Transverse colon (tissue), 3 donors: ENCODE data around the gene KCNH1.

Experiments used
- POLR2A ChIP-seq: fragments of 450-650 bp; IDR thresholded peaks from one replicate; pipeline ENCODE4 v1.6.1; 2016; ENCODE audit warnings: antibody characterized with exemption, mild to moderate bottlenecking, moderate library complexity
- TF ChIP-seq, protein P1 (sequence below), 5 experiments: fragments of 200-600 bp in 3 of 5; fragments of 450-650 bp in 2 of 5; sonication (generic) in 3 of 5; IDR thresholded peaks; 1 replicate in 2 of 5; 2 replicates in 3 of 5; pipeline ENCODE4 v1.5.1; 2016 to 2017; ENCODE audit warnings: antibody characterized with exemption in 5 of 5, inconsistent platforms in 3 of 5, mild to moderate bottlenecking in 2 of 5, moderate library complexity in 1 of 5

DNA sequence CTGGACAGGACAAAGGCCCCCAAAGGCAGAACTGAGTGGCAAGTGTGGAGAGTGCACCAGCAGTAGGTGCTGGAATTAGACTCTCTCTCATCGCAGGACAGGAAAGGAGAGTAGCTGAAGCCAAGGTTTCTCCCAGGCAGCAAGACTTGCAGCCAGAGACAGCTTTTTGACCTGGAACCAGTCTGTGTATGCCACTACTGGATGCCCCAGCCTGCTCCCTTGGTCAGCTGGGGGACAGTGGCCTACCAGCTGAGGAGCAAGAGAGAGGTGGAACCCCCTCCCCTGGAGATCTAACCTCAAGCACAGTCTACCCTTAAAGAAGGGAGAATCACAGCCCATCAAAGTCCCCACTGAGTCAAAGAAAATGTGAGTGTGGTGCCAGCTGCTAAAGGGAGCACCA lies 375.7 kb downstream of the KCNH1 start:
- TF ChIP-seq, protein P1, sequence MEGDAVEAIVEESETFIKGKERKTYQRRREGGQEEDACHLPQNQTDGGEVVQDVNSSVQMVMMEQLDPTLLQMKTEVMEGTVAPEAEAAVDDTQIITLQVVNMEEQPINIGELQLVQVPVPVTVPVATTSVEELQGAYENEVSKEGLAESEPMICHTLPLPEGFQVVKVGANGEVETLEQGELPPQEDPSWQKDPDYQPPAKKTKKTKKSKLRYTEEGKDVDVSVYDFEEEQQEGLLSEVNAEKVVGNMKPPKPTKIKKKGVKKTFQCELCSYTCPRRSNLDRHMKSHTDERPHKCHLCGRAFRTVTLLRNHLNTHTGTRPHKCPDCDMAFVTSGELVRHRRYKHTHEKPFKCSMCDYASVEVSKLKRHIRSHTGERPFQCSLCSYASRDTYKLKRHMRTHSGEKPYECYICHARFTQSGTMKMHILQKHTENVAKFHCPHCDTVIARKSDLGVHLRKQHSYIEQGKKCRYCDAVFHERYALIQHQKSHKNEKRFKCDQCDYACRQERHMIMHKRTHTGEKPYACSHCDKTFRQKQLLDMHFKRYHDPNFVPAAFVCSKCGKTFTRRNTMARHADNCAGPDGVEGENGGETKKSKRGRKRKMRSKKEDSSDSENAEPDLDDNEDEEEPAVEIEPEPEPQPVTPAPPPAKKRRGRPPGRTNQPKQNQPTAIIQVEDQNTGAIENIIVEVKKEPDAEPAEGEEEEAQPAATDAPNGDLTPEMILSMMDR (IDR thresholded peaks at IDR 0.05): no peak
- TF ChIP-seq POLR2A: no peak
